ENCODE data around the gene ATIC. TPM values are rescaled to one million over a fixed set of nuclear protein-coding genes. Genes with fewer than 3 reads are reported as not detected.

The ATIC gene
- total and polyA plus RNA-seq, 9 donors: 22.1 to 69.2 (median 51.7) TPM

- WGBS (ENCODE audit: insufficient coverage): no CpG with 5 or more reads among the region's 7 CpGs
- Histone ChIP-seq H3K27ac (ENCODE audit: low read length) (no peak overlapping the region), H3K27me3 (ENCODE audit: control insufficient read depth, insufficient read depth, low read length) (no peaks in the 10 kb centered on the region), H3K36me3 (ENCODE audit: control insufficient read depth, insufficient read depth, low read length) (no peaks in the 10 kb centered on the region), H3K9me3 (replicated peaks; ENCODE audit: control insufficient read depth, low read depth, low read length) (no peaks in the 10 kb centered on the region), H3K4me1 (ENCODE audit: control insufficient read depth, insufficient read depth, low read length) (no peaks in the 10 kb centered on the region), H3K4me3 (ENCODE audit: low read length) (no peak overlapping the region)
- no peak for DNase-seq
These were observed 37.0 kb upstream of the ATIC start for GRCh38 chr2:215274829-215275228.

DNA sequence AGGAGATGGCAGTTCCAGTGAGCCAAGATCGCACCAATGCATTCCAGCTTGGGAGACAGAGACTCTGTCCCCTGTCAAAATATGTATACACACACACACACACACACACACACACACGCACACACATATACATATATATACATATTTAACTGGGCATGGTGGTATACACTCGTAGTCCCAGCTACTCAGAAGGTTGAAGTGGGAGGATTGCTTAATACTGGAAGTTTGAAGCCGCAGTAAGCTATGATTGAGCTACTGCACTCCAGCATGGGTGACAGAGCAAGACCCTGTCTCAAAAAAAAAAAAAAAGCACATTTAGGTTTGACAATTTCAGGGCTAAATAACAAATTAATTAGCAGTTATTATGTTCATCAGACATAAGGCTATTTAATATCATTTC, 36.0 kb upstream of the ATIC start:
- Histone ChIP-seq H3K27ac (ENCODE audit: low read length) (no peak overlapping the region), H3K36me3 (ENCODE audit: control insufficient read depth, insufficient read depth, low read length) (no peaks in the 10 kb centered on the region), H3K27me3 (ENCODE audit: control insufficient read depth, insufficient read depth, low read length) (no peaks in the 10 kb centered on the region), H3K9me3 (replicated peaks; ENCODE audit: control insufficient read depth, low read depth, low read length) (no peaks in the 10 kb centered on the region), H3K4me1 (ENCODE audit: control insufficient read depth, insufficient read depth, low read length) (no peaks in the 10 kb centered on the region), H3K4me3 (ENCODE audit: low read length) (no peak overlapping the region)
- whole genome bisulfite sequencing (ENCODE audit: insufficient coverage): no CpG with 5 or more reads among the region's 4 CpGs
- no peak for DNase-seq

GRCh38 chr2:215277944-215278343, 33.9 kb upstream of the ATIC start:
- H3K36me3 ChIP-seq (ENCODE audit: control insufficient read depth, insufficient read depth, low read length): no peaks in the 10 kb centered on the region
- no peak overlapping the region for H3K27ac ChIP-seq (ENCODE audit: low read length)
- H3K9me3 ChIP-seq (replicated peaks; ENCODE audit: control insufficient read depth, low read depth, low read length): no peaks in the 10 kb centered on the region
- no peak overlapping the region for H3K4me3 ChIP-seq (ENCODE audit: low read length)
- no peaks in the 10 kb centered on the region for H3K4me1 ChIP-seq (ENCODE audit: control insufficient read depth, insufficient read depth, low read length)
- WGBS (ENCODE audit: insufficient coverage): 87% methylated on average over 3 of the region's 3 CpGs
- no peaks in the 10 kb centered on the region for H3K27me3 ChIP-seq (ENCODE audit: control insufficient read depth, insufficient read depth, low read length)
- no peak for DNase-seq

DNA sequence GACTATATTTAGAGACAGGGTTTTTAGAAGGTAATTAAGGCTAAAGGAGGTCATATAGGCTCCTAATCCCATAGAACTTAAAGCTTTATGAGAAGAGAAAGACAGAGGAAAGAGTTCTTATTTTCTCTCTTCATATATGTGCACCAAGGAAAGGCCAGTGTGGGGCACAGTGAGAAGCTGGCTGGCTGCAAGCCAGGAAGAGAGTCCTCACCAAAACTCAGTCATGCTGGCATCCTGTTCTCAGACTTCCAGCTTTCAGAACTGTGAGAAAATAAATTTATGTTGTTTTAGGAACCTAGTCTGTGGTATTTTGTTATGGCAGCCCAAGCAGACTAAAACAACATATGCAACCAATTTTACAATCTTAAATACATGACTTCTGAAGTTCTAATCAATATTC, 31.5 kb upstream of the ATIC start:
- Histone ChIP-seq H3K9me3 (replicated peaks; ENCODE audit: control insufficient read depth, low read depth, low read length) (no peaks in the 10 kb centered on the region), H3K27me3 (ENCODE audit: control insufficient read depth, insufficient read depth, low read length) (no peaks in the 10 kb centered on the region), H3K4me1 (ENCODE audit: control insufficient read depth, insufficient read depth, low read length) (no peaks in the 10 kb centered on the region), H3K4me3 (ENCODE audit: low read length) (no peak overlapping the region), H3K27ac (ENCODE audit: low read length) (no peak overlapping the region), H3K36me3 (ENCODE audit: control insufficient read depth, insufficient read depth, low read length) (no peaks in the 10 kb centered on the region)
- DNase-seq: no peak

DNA sequence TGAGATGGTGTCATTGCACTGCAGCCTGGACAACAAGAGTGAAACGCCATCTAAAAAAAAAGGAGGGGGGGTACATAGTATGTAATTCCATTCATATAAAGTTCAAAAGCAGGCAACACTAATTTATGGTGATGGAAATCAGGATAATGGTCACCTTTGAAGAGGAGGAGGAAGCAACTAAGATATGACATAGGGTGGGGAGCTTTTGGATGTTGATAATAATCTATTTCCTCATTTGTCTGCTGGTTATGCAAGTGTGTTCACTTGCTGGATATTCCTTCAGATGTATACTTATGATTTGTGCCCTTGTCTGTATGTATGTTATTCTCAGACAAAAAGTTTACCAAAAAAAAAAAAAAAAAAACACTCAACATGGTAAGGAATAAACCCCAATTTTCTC, 28.6 kb upstream of the ATIC start:
- H3K36me3 ChIP-seq (ENCODE audit: control insufficient read depth, insufficient read depth, low read length): no peaks in the 10 kb centered on the region
- DNase-seq: no peak
- no peaks in the 10 kb centered on the region for H3K9me3 ChIP-seq (replicated peaks; ENCODE audit: control insufficient read depth, low read depth, low read length)
- H3K4me3 ChIP-seq (ENCODE audit: low read length): no peak overlapping the region
- no peaks in the 10 kb centered on the region for H3K27me3 ChIP-seq (ENCODE audit: control insufficient read depth, insufficient read depth, low read length)
- no peaks in the 10 kb centered on the region for H3K4me1 ChIP-seq (ENCODE audit: control insufficient read depth, insufficient read depth, low read length)
- WGBS (ENCODE audit: insufficient coverage): no CpG with 5 or more reads among the region's 1 CpG
- H3K27ac ChIP-seq (ENCODE audit: low read length): no peak overlapping the region

DNA sequence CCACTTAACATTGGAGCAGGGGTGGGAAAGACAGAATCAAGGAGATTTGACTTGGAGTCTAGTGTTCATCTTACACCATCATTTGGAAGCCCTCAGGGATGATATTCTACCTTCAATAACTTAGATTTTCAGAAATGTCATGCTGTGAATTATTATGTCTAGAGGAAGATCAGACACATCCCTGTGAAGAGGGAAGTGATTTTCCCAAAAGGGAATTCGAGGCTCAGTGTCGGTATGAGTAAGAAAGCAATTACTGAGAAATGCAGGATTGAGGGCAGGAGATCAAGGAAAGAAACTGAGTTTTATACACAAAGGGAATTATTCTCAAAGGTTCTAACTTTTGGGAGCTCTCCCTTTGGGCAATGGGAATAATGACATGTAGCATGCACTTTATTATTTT, 25.6 kb upstream of the ATIC start:
- no peaks in the 10 kb centered on the region for H3K9me3 ChIP-seq (replicated peaks; ENCODE audit: control insufficient read depth, low read depth, low read length)
- H3K27me3 ChIP-seq (ENCODE audit: control insufficient read depth, insufficient read depth, low read length): no peaks in the 10 kb centered on the region
- H3K36me3 ChIP-seq (ENCODE audit: control insufficient read depth, insufficient read depth, low read length): no peaks in the 10 kb centered on the region
- DNase-seq: no peak
- no CpG with 5 or more reads among the region's 2 CpGs for WGBS (ENCODE audit: insufficient coverage)
- no peak overlapping the region for H3K27ac ChIP-seq (ENCODE audit: low read length)
- H3K4me3 ChIP-seq (ENCODE audit: low read length): no peak overlapping the region
- no peaks in the 10 kb centered on the region for H3K4me1 ChIP-seq (ENCODE audit: control insufficient read depth, insufficient read depth, low read length)

GRCh38 chr2:215288112-215288815, 23.6 kb upstream of the ATIC start:
- no peaks in the 10 kb centered on the region for H3K4me1 ChIP-seq (ENCODE audit: control insufficient read depth, insufficient read depth, low read length)
- H3K9me3 ChIP-seq (replicated peaks; ENCODE audit: control insufficient read depth, low read depth, low read length): no peaks in the 10 kb centered on the region
- H3K4me3 ChIP-seq (ENCODE audit: low read length): no peak overlapping the region
- H3K36me3 ChIP-seq (ENCODE audit: control insufficient read depth, insufficient read depth, low read length): no peaks in the 10 kb centered on the region
- H3K27ac ChIP-seq (ENCODE audit: low read length): no peak overlapping the region
- H3K27me3 ChIP-seq (ENCODE audit: control insufficient read depth, insufficient read depth, low read length): no peaks in the 10 kb centered on the region
- DNase-seq: no peak
- 100% methylated on average over 1 of the region's 6 CpGs for WGBS (ENCODE audit: insufficient coverage)

DNA sequence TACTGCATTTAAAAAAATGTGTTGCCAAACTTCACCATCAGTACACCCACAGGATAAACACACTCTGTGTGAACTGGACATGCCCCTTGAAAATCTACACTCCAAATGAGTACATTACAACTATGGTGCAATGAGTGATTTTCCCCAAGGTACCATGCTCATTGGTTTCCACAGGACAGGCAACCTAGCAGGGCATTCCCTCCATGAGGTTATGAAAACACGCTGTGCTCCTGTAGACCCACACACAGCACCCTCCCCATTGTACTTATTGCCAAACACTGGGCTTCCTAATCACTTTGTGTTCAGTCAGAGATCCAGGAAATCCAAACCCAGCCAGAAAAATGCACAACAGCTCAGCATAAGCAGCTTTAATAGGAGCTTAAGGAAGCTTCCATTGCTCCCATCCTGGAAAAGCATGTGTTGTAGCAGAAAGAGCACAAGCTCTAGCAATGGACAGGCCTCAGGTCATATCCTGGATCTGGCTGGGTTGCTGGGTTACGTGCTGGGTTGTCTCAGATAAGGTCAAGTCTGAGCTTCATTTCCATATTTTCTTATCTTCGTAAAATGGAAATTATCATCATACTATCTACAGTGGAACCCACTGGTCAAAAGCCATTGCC, 20.8 kb upstream of the ATIC start:
- H3K27me3 ChIP-seq (ENCODE audit: control insufficient read depth, insufficient read depth, low read length): no peaks in the 10 kb centered on the region
- WGBS (ENCODE audit: insufficient coverage): 100% methylated on average over 1 of the region's 3 CpGs
- H3K9me3 ChIP-seq (replicated peaks; ENCODE audit: control insufficient read depth, low read depth, low read length): no peaks in the 10 kb centered on the region
- no peaks in the 10 kb centered on the region for H3K36me3 ChIP-seq (ENCODE audit: control insufficient read depth, insufficient read depth, low read length)
- DNase-seq: no peak
- H3K4me3 ChIP-seq (ENCODE audit: low read length): no peak overlapping the region
- no peak overlapping the region for H3K27ac ChIP-seq (ENCODE audit: low read length)
- H3K4me1 ChIP-seq (ENCODE audit: control insufficient read depth, insufficient read depth, low read length): no peaks in the 10 kb centered on the region

- WGBS (ENCODE audit: insufficient coverage): no CpG with 5 or more reads among the region's 4 CpGs
- Histone ChIP-seq H3K4me1 (ENCODE audit: control insufficient read depth, insufficient read depth, low read length) (no peaks in the 10 kb centered on the region), H3K4me3 (ENCODE audit: low read length) (no peak overlapping the region), H3K27me3 (ENCODE audit: control insufficient read depth, insufficient read depth, low read length) (no peaks in the 10 kb centered on the region), H3K36me3 (ENCODE audit: control insufficient read depth, insufficient read depth, low read length) (no peaks in the 10 kb centered on the region), H3K9me3 (replicated peaks; ENCODE audit: control insufficient read depth, low read depth, low read length) (no peaks in the 10 kb centered on the region), H3K27ac (ENCODE audit: low read length) (no peak overlapping the region)
- DNase-seq: no peak
These were observed 18.0 kb upstream of the ATIC start for GRCh38 chr2:215293879-215294278.

DNA sequence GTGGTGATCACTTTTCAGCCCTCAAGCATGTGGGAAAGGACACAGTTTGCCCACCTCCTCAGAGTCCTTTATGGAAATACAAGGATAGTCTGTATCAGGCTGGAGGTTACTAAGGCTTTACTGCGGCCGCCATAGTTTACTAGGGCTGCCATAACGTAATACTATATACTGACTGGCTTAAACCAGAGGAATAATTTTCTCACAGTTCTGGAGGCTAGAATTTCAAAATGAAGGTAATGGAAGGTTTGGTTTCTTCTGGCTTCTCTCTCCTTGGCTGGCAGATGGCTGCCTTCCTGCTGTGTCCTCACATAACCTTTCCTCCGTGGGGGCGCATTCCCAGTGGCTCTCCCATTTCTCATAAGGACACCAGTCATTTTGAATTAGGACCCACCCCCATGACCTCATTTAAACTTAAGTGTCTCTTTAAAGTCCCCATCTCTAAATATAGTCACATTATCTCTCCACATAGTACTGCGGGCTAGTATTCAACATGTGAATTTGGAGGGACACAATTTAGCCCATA, 12.5 kb upstream of the ATIC start:
- Histone ChIP-seq H3K4me3 (ENCODE audit: low read length) (no peak overlapping the region), H3K27me3 (ENCODE audit: control insufficient read depth, insufficient read depth, low read length) (no peaks in the 10 kb centered on the region), H3K9me3 (replicated peaks; ENCODE audit: control insufficient read depth, low read depth, low read length) (peaks cover 2% of the 10 kb centered on the region), H3K27ac (ENCODE audit: low read length) (no peak overlapping the region), H3K36me3 (ENCODE audit: control insufficient read depth, insufficient read depth, low read length) (no peaks in the 10 kb centered on the region), H3K4me1 (ENCODE audit: control insufficient read depth, insufficient read depth, low read length) (no peaks in the 10 kb centered on the region)
- WGBS (ENCODE audit: insufficient coverage): 75% methylated on average over 2 of the region's 6 CpGs
- DNase-seq: peak; percentile 27

All from muscle of leg (tissue), 11 donors.